ENCODE data around the gene C5orf24.
A peak's percentile ranks its signal among the peaks of the same experiment; 100 is the strongest.

GRCh38 chr5:134904610-134905245 lies 59.0 kb downstream of the C5orf24 start, which contains the start of gene PCBD2:
- TF ChIP-seq CTCF (IDR thresholded peaks at IDR 0.05; ENCODE audit: borderline replicate concordance, extremely low read depth, low read length, poor library complexity, severe bottlenecking) (peak; percentile 96), EZH2 (IDR thresholded peaks at IDR 0.05; ENCODE audit: borderline replicate concordance, low read depth, low read length, severe bottlenecking) (no peak)
